Endothelial cell of umbilical vein (primary cell): ENCODE results near the gene TNFRSF11A. TPM values are rescaled to one million over a fixed set of nuclear protein-coding genes. Genes with fewer than 3 reads are reported as not detected.

Source experiments
- BruUV-seq: library from RNA; stranded (reverse); fragments of 400-500 nt; replicated peaks from 2 replicates; lab custom pipeline; 2021; lab: Mats Ljungman, UMichigan
- CTCF ChIA-PET: fragments of 300-600, 350-600 bp; sonication (Branson Sonifier 250); formaldehyde crosslinking; loops from one replicate; lab custom pipeline; 2021; ENCODE audit warnings: antibody characterized with exemption, inconsistent platforms; lab: Charles Lee
- POLR2A ChIA-PET: fragments of 300-600, 350-600 bp; sonication (Branson Sonifier 250); formaldehyde crosslinking; loops from one replicate; lab custom pipeline; 2021; ENCODE audit warnings: antibody characterized with exemption, inconsistent platforms; lab: Charles Lee
- DNase-seq: peaks from one replicate; pipeline ENCODE4 v3.0.0-alpha.2; 2011; ENCODE audit warnings: low read depth, low spot score
- FAIRE-seq: peaks from 2 replicates; lab custom pipeline; 2011; peaks lifted over from hg19 to GRCh38; lab: Jason Lieb, UNC
- H2AFZ ChIP-seq: 2 replicates; pipeline ENCODE4 v1.6.0; 2012; ENCODE audit warnings: low read depth, low read length, control low read depth, inconsistent platforms
- H3K27ac ChIP-seq: 2 replicates; pipeline ENCODE4 v1.5.1; 2011; ENCODE audit warnings: low read depth, mild to moderate bottlenecking, control low read depth, low read length, moderate library complexity; ENCODE audit not compliant: insufficient read depth
- H3K27me3 ChIP-seq, 2 experiments: 2 replicates each; pipeline versions ENCODE4 v1.6.0 to v1.6.1; 2011; ENCODE audit warnings: low read length in 2 of 2, mixed read lengths in 1 of 2; ENCODE audit not compliant: control insufficient read depth in 2 of 2, insufficient read depth in 2 of 2
- H3K36me3 ChIP-seq, 2 experiments: 2 replicates in 1 of 2; 3 replicates in 1 of 2; pipeline ENCODE4 v1.5.1; 2011; ENCODE audit warnings: low read length in 2 of 2, mild to moderate bottlenecking in 1 of 2, moderate library complexity in 1 of 2; ENCODE audit not compliant: control insufficient read depth in 2 of 2, insufficient read depth in 2 of 2; ENCODE audit errors: extremely low read depth in 1 of 2
- H3K4me1 ChIP-seq: 3 replicates; pipeline ENCODE4 v1.5.1; 2011; ENCODE audit warnings: mild to moderate bottlenecking, low read length; ENCODE audit not compliant: control insufficient read depth, insufficient read depth; ENCODE audit errors: extremely low read depth
- H3K4me2 ChIP-seq: 2 replicates; pipeline ENCODE4 v1.6.1; 2011; ENCODE audit warnings: low read length, control low read depth, mixed read lengths; ENCODE audit not compliant: insufficient read depth
- H3K4me3 ChIP-seq, 3 experiments: fragments of 200-600 bp in 1 of 3; sonication (generic), shearing (Covaris generic) in 1 of 3; replicated peaks in 1 of 3; 2 replicates each; pipeline ENCODE4 v1.5.1; 2011 to 2016; ENCODE audit warnings: control low read depth in 3 of 3, low read length in 3 of 3, mild to moderate bottlenecking in 2 of 3, inconsistent platforms in 1 of 3, low read depth in 1 of 3, moderate library complexity in 1 of 3; ENCODE audit not compliant: insufficient read depth in 1 of 3
- H3K79me2 ChIP-seq: 2 replicates; pipeline ENCODE4 v1.6.0; 2012; ENCODE audit warnings: low read length, inconsistent platforms; ENCODE audit not compliant: control insufficient read depth, insufficient read depth
- H3K9ac ChIP-seq: replicated peaks from 2 replicates; pipeline ENCODE3; 2011; ENCODE audit warnings: low read length, control low read depth; ENCODE audit not compliant: insufficient read depth; ENCODE audit errors: extremely low read depth
- H3K9me1 ChIP-seq: replicated peaks from 3 replicates; pipeline ENCODE4 v1.6.0; 2011; ENCODE audit warnings: mild to moderate bottlenecking, low read length; ENCODE audit not compliant: control insufficient read depth, insufficient read depth; ENCODE audit errors: extremely low read depth
- H3K9me3 ChIP-seq: replicated peaks from 2 replicates; pipeline ENCODE4 v1.5.1; 2012; ENCODE audit warnings: low read length, inconsistent platforms; ENCODE audit not compliant: control insufficient read depth, insufficient read depth
- H4K20me1 ChIP-seq: replicated peaks from 2 replicates; pipeline ENCODE3; 2011; ENCODE audit warnings: mild to moderate bottlenecking, low read length; ENCODE audit not compliant: control insufficient read depth, insufficient read depth; ENCODE audit errors: extremely low read depth
- EZH2 ChIP-seq: IDR thresholded peaks from 2 replicates; pipeline ENCODE4 v1.6.1; 2012; ENCODE audit warnings: borderline replicate concordance, low read depth, mild to moderate bottlenecking, moderate library complexity, low read length, inconsistent platforms; ENCODE audit not compliant: severe bottlenecking
- FOS ChIP-seq: IDR thresholded peaks from 2 replicates; pipeline ENCODE4 v1.6.1; 2011; ENCODE audit warnings: mild to moderate bottlenecking, low read length, moderate library complexity, borderline replicate concordance; ENCODE audit not compliant: insufficient read depth
- GATA2 ChIP-seq: IDR thresholded peaks from 2 replicates; pipeline ENCODE4 v1.7.0; 2011; ENCODE audit warnings: low read depth, mild to moderate bottlenecking, moderate library complexity, mixed read lengths, low read length; ENCODE audit not compliant: insufficient read length, insufficient read depth
- JUN ChIP-seq: IDR thresholded peaks from 2 replicates; pipeline ENCODE4 v1.6.1; 2011; ENCODE audit warnings: borderline replicate concordance, low read depth; ENCODE audit not compliant: insufficient read length, insufficient read depth
- MYC ChIP-seq: IDR thresholded peaks from one replicate; pipeline ENCODE4 v1.6.1; 2011; ENCODE audit warnings: mild to moderate bottlenecking, low read depth, low read length
- POLR2A ChIP-seq: IDR thresholded peaks from 2 replicates; pipeline ENCODE4 v1.6.1; 2012; ENCODE audit warnings: low read depth, mild to moderate bottlenecking, control low read depth, low read length
- POLR2AphosphoS5 ChIP-seq: IDR thresholded peaks from 2 replicates; pipeline ENCODE4 v1.6.1; 2012; ENCODE audit warnings: low read depth, mild to moderate bottlenecking, control low read depth, low read length, moderate library complexity; ENCODE audit not compliant: insufficient read depth
- dilution Hi-C: fragments of 300-500 bp; cut with MboI; formaldehyde crosslinking; loops from one replicate; pipeline ENCODE4 v1.15.0; 2019; ENCODE audit warnings: low sequenced_read_pairs; ENCODE audit not compliant: extremely low pct_ligation_motif_present
- intact Hi-C: fragments of 100-400 bp; cut with micrococcal nuclease; formaldehyde crosslinking; loops from one replicate; pipeline ENCODE4 v1.10.0; 2022
- polyA plus RNA-seq, 4 experiments: library from polyadenylated mRNA; depleted of rRNA in 3 of 4; stranded (reverse) in 3 of 4; unstranded in 1 of 4; fragments of >200 nt; gene quantifications; 2 replicates each; pipeline versions ENCODE4 v1.2.1 to v1.2.3, GENCODE V29; 2011 to 2012; ENCODE audit warnings: missing spikeins in 1 of 4
- total RNA-seq: library from RNA; stranded (reverse); gene quantifications from 2 replicates; pipeline ENCODE4 v1.2.3, GENCODE V29; 2021
- TF ChIP-seq, protein P1 (sequence below): IDR thresholded peaks from 2 replicates; pipeline ENCODE4 v1.6.1; 2011; ENCODE audit not compliant: insufficient read depth, insufficient read length
- TF ChIP-seq, protein P2 (sequence below), 2 donors: IDR thresholded peaks; 1 replicate in 1 of 2; 2 replicates in 1 of 2; pipeline ENCODE4 v1.5.1; 2011; ENCODE audit warnings: low read length in 2 of 2, mild to moderate bottlenecking in 2 of 2, moderate library complexity in 2 of 2, control low read depth in 1 of 2, inconsistent platforms in 1 of 2, low read depth in 1 of 2; ENCODE audit not compliant: insufficient read depth in 1 of 2; ENCODE audit errors: extremely low read depth in 1 of 2

Gene TNFRSF11A
- total and polyA plus RNA-seq, 2 donors (not counting 3 experiments of a cell fraction or from before 2014, with no cell fraction given) = 10.4 to 11.1 TPM

DNA sequence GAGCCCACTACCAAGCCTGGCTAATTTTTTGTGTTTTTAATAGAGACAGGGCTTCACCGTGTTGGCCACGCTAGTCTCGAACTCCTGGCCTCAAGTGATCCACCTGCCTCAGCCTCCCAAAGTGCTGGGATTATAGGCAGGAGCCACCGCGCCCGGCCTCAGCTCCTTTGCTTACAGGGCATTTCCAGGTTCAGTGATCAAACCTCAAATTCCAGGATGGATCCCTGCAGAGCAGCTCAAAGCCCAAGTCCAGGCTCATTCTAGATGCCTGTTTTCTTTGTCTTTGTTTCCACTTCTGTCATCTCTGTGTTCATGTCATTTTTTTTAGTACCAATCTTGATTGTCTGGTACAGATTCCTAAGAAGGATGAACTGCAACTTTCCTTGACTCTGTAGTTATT is 41.9 kb downstream of the TNFRSF11A start:
- Histone ChIP-seq H3K9me1 (no peaks in the 10 kb centered on the region), H3K4me1 (no peaks in the 10 kb centered on the region), H3K4me3 (no peak overlapping the region), H3K27me3 (no peaks in the 10 kb centered on the region), H3K36me3 (peaks cover 0 to 23% of the 10 kb centered on the region in 2 experiments), H3K9me3 (no peaks in the 10 kb centered on the region), H3K27ac (no peak overlapping the region), H2AFZ (no peak overlapping the region), H3K79me2 (no peaks in the 10 kb centered on the region), H4K20me1 (no peaks in the 10 kb centered on the region), H3K9ac (no peak overlapping the region), H3K4me2 (no peak overlapping the region)
- FAIRE-seq (no peak), DNase-seq (no peak)
- no TSS peak for BruUV-seq
- intact Hi-C loops = no loop called here
- dilution Hi-C loops = no loop called here
- ChIA-PET POLR2A (no interaction called here), CTCF (interaction anchor here (1.4 kb wide), 1 partner anchor 15 kb away, joined by 3 read pairs; no protein-coding TSS in a partner anchor)
- TF ChIP-seq POLR2AphosphoS5 = no peak
- TF ChIP-seq, protein P1, sequence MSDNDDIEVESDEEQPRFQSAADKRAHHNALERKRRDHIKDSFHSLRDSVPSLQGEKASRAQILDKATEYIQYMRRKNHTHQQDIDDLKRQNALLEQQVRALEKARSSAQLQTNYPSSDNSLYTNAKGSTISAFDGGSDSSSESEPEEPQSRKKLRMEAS = no peak
- no peak for TF ChIP-seq MYC
- TF ChIP-seq, protein P2, sequence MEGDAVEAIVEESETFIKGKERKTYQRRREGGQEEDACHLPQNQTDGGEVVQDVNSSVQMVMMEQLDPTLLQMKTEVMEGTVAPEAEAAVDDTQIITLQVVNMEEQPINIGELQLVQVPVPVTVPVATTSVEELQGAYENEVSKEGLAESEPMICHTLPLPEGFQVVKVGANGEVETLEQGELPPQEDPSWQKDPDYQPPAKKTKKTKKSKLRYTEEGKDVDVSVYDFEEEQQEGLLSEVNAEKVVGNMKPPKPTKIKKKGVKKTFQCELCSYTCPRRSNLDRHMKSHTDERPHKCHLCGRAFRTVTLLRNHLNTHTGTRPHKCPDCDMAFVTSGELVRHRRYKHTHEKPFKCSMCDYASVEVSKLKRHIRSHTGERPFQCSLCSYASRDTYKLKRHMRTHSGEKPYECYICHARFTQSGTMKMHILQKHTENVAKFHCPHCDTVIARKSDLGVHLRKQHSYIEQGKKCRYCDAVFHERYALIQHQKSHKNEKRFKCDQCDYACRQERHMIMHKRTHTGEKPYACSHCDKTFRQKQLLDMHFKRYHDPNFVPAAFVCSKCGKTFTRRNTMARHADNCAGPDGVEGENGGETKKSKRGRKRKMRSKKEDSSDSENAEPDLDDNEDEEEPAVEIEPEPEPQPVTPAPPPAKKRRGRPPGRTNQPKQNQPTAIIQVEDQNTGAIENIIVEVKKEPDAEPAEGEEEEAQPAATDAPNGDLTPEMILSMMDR (IDR thresholded peaks at IDR 0.05; ENCODE audit: extremely low read depth in 1 of 2, insufficient read depth in 1 of 2, low read depth in 1 of 2, low read length in 2 of 2) = no peak
- TF ChIP-seq GATA2 = no peak
- no peak for TF ChIP-seq JUN
- no peak for TF ChIP-seq POLR2A
- no peak for TF ChIP-seq EZH2
- no peak for TF ChIP-seq FOS
